Gastrocnemius medialis (tissue), 4 donors: ENCODE results near the gene ARL6IP6. TPM values are rescaled to one million over a fixed set of nuclear protein-coding genes. Genes with fewer than 3 reads are reported as not detected.

Experiments
- ATAC-seq, 2 donors: fragments of 150-250 bp; one replicate each; pipeline ENCODE4 v1.9.1; 2016
- DNase-seq, 2 donors: peaks; one replicate each; pipeline ENCODE4 v3.0.0-alpha.2; 2019
- H3K27ac ChIP-seq, 4 donors: fragments of 200-600 bp; sonication (generic); 1 replicate in 1 of 4; 2 replicates in 3 of 4; pipeline ENCODE4 v1.5.1; 2016 to 2018; ENCODE audit warnings: mild to moderate bottlenecking in 2 of 4, moderate library complexity in 1 of 4
- H3K27me3 ChIP-seq, 3 donors: fragments of 200-600 bp; sonication (generic) in 2 of 3; 1 replicate in 1 of 3; 2 replicates in 2 of 3; pipeline versions ENCODE4 v1.5.1 to v1.6.0; 2016 to 2019; ENCODE audit warnings: mild to moderate bottlenecking in 1 of 3, moderate library complexity in 1 of 3
- H3K36me3 ChIP-seq, 2 donors: fragments of 200-600 bp; sonication (generic) in 1 of 2; one replicate each; pipeline ENCODE4 v1.5.1; 2017 to 2018
- H3K4me1 ChIP-seq, 2 donors: fragments of 200-600 bp; sonication (generic) in 1 of 2; one replicate each; pipeline ENCODE4 v1.5.1; 2016 to 2017; ENCODE audit warnings: mild to moderate bottlenecking in 2 of 2
- H3K4me3 ChIP-seq, 4 donors: fragments of 200-600 bp; sonication (generic) in 3 of 4; 1 replicate in 1 of 4; 2 replicates in 3 of 4; pipeline ENCODE4 v1.5.1; 2016 to 2019; ENCODE audit warnings: mild to moderate bottlenecking in 2 of 4
- H3K9me3 ChIP-seq, 3 donors: fragments of 200-600 bp; sonication (generic) in 2 of 3; 1 replicate in 1 of 3; 2 replicates in 2 of 3; pipeline ENCODE4 v1.5.1; 2016 to 2019
- CTCF ChIP-seq, 5 experiments: fragments of 450-650 bp in 3 of 5; fragments of 200-600 bp in 2 of 5; sonication (generic) in 2 of 5; IDR thresholded peaks in 4 of 5; conservative IDR thresholded peaks in 1 of 5; 1 replicate in 4 of 5; 2 replicates in 1 of 5; pipeline ENCODE4 v1.5.1; 2016 to 2019; ENCODE audit warnings: antibody characterized with exemption in 5 of 5, mild to moderate bottlenecking in 3 of 5, moderate library complexity in 3 of 5
- POLR2A ChIP-seq, 2 donors: fragments of 450-650 bp; IDR thresholded peaks; one replicate each; pipeline ENCODE4 v1.6.1; 2017; ENCODE audit warnings: antibody characterized with exemption in 2 of 2, mild to moderate bottlenecking in 2 of 2, moderate library complexity in 2 of 2
- in situ Hi-C, 4 donors: fragments of 200-750 bp; cut with MboI; loops; one replicate each; pipeline versions ENCODE4 v1.15.0 to v1.8.0; 2017; ENCODE audit warnings: low sequenced_read_pairs in 4 of 4
- intact Hi-C: fragments of 100-400 bp; cut with DNase I; formaldehyde crosslinking; loops from one replicate; pipeline ENCODE4 v1.15.1; 2023; ENCODE audit warnings: low total_unique reads
- total RNA-seq, 4 donors: library from RNA; depleted of rRNA; stranded (reverse); fragments of >200 nt; gene quantifications; one replicate each; pipeline versions ENCODE4 v1.1.0 to v1.2.3, GENCODE V29; 2016

The ARL6IP6 gene
- total RNA-seq, 4 donors from 2014 or later, result 4.4 to 7.5 (median 5.4) TPM

- TF ChIP-seq POLR2A (IDR thresholded peaks at IDR 0.05) (no peak), CTCF (IDR thresholded peaks at IDR 0.05 in 4 of 5, conservative IDR thresholded peaks at IDR 0.05 in 1 of 5) (no peak)
- Histone ChIP-seq H3K4me3 (no peak overlapping the region), H3K27me3 (no peaks in the 10 kb centered on the region), H3K4me1 (no peaks in the 10 kb centered on the region), H3K9me3 (no peaks in the 10 kb centered on the region), H3K36me3 (no peaks in the 10 kb centered on the region), H3K27ac (no peak overlapping the region)
- ATAC-seq, result no peak
- no peak for DNase-seq
- in situ Hi-C loops, result no loop called here
- intact Hi-C loops, result no loop called here
Measured at GRCh38 chr2:152796941-152797340, 78.5 kb downstream of the ARL6IP6 start.

GRCh38 chr2:152804687-152805408, 86.4 kb downstream of the ARL6IP6 start:
- Histone ChIP-seq H3K27me3 (no peaks in the 10 kb centered on the region), H3K27ac (no peak overlapping the region), H3K36me3 (no peaks in the 10 kb centered on the region), H3K4me1 (no peaks in the 10 kb centered on the region), H3K9me3 (no peaks in the 10 kb centered on the region), H3K4me3 (no peak overlapping the region)
- in situ Hi-C loops, result no loop called here
- ATAC-seq, result no peak
- intact Hi-C loops, result no loop called here
- no peak for DNase-seq
- no peak for TF ChIP-seq POLR2A (IDR thresholded peaks at IDR 0.05)
- no peak for TF ChIP-seq CTCF (IDR thresholded peaks at IDR 0.05 in 4 of 5, conservative IDR thresholded peaks at IDR 0.05 in 1 of 5)

- Histone ChIP-seq H3K4me3 (no peak overlapping the region), H3K27ac (no peak overlapping the region), H3K9me3 (no peaks in the 10 kb centered on the region), H3K36me3 (no peaks in the 10 kb centered on the region), H3K27me3 (no peaks in the 10 kb centered on the region), H3K4me1 (no peaks in the 10 kb centered on the region)
- no peak for TF ChIP-seq POLR2A (IDR thresholded peaks at IDR 0.05)
- TF ChIP-seq CTCF (IDR thresholded peaks at IDR 0.05 in 4 of 5, conservative IDR thresholded peaks at IDR 0.05 in 1 of 5), result no peak
- no peak for DNase-seq
- ATAC-seq, result no peak
- in situ Hi-C loops (no loop called here), intact Hi-C loops (no loop called here)
Measured at GRCh38 chr2:152811916-152812315, 93.5 kb downstream of the ARL6IP6 start.

Other genes starting within 250 kb of the ARL6IP6 start
- 10 to 100 TPM; 65.3 to 78.0 (median 69.9) TPM for gene PRPF40A, start 1.2 kb upstream of the ARL6IP6 start, total RNA-seq